ENCODE data around the gene APLF.

APLF gene

DNA sequence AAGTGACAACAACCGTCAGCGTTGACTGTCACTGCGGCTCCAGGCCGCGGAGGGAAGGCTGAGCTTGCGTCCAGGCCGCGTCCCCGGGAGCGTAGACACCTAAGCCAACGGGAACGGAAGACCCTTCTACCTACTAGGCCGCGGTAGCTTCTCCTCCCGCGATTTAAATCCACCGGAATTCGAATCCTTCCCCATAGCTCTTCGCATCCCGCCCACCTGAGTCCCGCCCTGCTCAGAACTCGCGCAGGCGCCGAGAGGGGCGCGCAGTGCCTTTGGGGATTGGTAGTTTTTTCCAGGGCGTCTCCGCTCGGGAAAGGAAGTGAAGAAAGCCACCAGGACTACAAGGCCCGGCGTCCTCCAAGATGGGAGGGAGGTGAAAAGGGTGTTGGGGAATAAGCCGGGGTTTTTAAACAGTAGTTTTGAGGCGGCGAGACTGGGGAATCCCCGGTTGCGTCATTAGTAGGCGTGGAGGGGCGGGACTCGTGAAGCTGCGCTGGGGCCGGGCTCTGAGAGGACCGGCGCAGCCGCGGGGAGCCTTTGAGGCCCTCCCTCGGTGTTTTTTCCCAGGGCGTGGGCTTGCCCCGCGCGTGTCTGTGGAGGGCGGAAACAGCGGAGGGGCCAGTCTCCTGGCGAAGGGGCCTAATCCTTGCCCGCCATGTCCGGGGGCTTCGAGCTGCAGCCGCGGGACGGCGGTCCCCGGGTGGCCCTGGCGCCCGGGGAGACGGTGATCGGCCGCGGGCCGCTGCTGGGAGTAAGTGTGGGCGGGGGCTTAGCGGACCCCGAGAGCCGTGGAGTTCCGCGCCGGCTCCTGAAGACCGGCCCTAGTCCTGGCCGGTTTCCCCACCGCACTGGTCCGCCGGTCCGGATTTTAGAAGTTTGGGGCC lies at the start of gene APLF, which contains the start of gene FBXO48:
Gene APLF (plus strand): TSS at position 509 of the 884 bp plus-strand sequence. CDS start 147 bp downstream, at position 656.
Gene FBXO48 (minus strand): TSS at position 218 of the 884 bp plus-strand sequence. CDS start 2,149 bp downstream, outside the sequence.
- DNase-seq, result peak; percentile 99

- no peak for DNase-seq
Measured at GRCh38 chr2:68417926-68418325, 49.5 kb upstream of the APLF start.

DNA sequence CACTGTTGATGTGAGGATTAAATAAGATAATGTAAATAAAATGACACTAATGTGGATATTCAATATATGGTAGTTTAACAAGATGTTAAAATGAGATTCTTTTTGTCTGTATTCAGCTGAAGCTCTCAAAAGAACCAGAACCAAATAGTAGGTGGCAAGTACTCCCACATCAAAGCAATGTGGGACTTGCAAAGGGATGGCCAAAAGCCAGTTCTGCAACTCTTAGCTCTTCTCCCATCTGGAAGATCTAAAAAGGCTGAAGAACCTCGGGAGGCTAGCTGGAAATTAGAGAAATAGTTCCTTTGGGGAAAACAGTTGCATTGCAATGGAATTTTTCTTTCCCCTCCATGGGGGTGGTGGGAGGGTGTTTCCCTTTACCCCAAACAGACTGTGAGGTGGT lies 49.0 kb upstream of the APLF start:
- DNase-seq, result no peak

- no peak for DNase-seq
Measured at GRCh38 chr2:68418855-68419254, 48.5 kb upstream of the APLF start.

DNA sequence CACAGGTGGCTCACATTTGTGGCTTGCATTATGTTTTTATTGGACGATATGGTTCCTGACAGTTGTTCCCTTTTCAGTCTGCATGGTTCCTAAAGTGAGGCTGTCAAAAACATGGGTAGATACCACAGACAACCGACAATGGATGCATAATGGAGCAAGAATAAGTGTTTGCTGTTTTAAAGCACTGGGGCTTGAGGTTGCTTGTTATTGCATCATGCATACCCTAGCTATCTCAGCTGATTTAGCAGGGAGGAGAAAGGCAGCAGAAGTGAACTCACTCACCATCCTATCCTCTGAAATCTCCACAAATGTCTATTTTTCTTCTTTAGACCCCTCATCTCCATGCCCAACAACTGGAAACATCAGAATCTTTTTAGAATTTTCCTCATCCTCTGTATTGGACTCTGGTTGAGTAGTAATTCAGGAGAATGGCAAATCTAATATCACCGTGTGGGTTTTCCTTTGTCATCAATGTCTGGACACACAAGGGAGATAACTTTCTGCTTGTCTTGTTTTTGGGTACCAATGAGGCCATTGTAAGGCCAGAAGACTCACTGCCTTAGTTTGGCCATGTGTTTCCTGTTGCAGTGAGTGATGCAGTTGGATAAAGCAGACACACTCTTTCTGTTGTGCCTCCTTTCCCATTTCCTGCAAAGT lies 47.0 kb upstream of the APLF start:
- no peak for DNase-seq

- DNase-seq, result no peak
Measured at GRCh38 chr2:68423966-68424650, 43.3 kb upstream of the APLF start.

DNA sequence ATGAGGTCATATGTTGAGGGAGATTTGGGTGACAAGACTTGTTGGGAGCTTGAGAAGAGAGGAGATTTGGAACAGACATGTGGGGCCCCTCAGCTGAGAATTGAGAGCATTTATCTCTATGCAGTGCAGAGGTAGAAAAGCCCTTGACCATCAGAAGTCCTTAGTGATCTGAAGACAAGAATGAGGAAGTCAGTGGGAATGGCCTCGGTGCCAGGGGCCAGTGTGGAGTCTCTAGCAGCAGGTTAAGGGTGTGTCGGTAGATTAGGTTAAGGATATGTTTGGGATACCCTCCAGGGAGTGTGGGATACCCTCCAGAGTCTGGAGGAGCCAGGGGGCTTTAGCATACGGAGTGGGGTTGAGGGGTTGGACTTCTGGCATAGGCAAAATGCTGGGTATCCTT lies 41.9 kb upstream of the APLF start:
- no peak for DNase-seq

DNA sequence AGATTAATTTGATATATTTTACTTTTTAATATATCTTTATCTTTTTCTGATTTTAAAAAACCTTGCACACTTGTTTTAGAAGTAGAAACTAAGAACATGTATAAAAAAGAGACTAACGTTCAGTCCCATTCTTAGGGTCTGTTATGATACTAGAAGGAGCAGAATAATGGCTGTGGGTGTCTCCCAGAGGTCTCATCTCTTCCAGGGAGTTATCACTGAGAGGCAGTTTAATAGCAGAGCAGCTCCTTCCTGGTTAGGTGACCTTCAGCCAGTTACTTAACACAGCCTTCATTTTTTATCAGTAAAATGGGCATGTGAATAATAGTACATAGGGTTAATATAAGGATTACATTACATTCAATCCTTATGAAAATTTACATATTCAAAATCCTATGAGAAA lies 40.9 kb upstream of the APLF start:
- DNase-seq, result peak in 1 of 2 experiments; percentile 9

GRCh38 chr2:68426848-68427579 lies 40.4 kb upstream of the APLF start:
- no peak for DNase-seq

DNA sequence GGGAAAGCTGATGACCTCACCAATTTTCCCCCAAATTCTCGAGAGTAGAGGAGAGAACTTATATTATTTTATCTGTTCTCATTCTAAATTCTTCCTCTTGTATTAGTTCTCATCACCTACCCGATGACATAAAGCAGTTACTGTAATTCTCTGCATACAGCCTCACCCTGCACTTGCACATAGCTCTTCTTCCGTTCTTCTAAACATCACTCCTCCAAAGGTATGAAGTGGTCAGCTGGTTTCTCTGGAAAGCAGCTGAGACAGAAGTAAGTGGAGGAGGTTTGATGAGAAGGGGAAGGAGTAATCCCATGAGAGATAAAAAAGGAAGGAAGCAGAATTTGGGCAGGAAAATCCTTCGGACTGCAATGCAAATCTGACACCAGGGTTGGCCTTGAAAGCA lies 39.3 kb upstream of the APLF start:
- no peak for DNase-seq

DNA sequence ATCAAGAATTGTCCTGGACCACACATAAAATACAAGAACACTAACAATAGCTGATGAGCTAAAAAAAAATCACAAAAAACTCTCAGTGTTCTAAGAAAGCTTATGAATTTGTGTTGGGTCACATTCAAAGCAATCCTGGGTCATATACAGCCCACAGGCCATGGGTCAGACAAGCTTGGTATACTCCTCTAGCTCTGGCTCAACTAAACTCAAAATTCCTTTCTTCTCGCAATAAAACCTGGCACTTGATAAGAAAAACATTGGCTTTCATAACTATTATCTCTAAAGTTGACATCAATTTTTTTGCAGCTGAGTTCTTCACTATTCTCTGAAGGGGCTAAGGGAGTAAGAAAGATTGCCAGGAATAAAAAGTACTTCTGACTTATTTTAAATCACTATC lies 38.6 kb upstream of the APLF start:
- DNase-seq, result no peak

GRCh38 chr2:68429311-68429826 lies 38.0 kb upstream of the APLF start:
- no peak for DNase-seq

DNA sequence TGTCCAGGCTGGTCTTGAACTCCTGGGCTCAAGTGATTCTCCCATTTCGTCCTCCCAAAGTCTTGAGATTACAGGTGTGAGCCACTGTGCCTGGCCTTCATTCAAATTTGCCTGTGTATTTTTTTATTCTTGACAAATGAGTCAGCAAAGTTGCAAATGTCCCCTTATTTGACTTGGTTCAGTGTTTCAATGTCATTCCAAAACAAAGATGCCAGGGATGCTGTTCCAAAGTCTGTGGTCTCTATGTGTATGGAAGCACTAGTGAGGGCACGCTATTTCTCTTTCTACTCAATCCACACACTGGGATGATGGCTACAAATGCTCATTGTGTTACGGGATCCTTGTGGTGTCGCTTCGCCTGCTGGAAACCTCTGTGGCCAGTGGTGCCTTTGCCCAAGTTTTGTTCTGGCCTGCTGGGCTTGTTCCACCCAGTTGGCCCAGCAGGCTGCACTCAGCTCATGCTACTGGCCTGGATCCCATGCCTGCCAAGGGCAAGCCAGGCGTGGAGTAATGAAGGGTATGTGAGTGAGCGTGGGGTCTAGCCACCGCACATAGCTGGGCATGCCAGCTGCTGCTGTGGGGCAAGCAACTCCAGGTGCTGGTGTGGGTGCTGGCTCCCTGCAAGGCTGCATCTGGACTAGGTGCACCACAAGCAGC lies 35.9 kb upstream of the APLF start:
- DNase-seq, result no peak

DNA sequence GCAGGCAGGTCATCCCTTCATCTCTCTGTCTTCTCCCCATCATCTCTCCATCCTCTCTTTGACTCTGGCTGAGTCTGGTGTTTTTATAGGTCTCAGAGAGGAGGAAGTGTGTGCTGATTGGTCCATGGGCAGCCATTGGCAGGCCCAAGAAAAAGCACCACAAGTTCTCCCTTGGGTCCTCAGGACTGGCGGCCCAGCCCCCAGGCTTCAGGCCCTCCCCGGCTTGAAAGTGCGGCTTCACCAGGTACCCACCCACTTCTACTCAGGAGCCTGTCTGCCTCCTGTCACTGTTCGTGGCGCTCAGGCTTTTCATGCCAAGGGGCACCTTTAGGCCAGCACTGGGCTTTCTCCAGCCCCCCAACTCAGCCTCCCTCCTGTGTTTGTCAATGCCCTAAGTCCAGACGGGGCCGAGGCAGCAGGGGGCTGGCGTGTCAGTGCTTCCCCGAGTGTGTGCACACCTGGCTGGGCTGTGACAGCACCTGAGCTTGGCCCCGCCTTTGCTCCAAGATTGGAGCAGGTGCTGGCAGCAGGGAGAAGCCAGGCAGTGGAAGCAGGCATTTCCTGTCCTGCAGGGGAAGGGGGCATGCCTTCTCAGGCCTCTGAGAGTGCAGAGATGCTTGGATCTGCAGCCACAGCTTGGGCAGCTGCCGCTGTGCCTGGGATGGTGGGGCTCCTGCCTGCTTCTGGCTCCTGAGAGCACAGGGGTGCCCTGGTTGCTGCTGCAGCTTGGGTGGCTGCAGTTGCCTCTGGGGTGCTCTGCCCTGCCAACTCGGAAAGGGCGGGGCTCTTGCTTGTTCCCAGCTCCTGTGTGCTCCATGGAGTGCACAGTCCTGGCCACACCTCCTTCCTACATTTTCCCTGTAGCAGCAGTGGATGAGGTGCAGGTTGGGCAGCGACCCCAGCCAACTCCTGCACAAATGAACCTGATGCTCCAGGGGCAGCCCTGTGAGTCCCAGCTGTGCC lies 34.4 kb upstream of the APLF start:
- DNase-seq, result no peak

GRCh38 chr2:68434981-68435380 lies 32.4 kb upstream of the APLF start:
- DNase-seq, result no peak

- DNase-seq, result no peak
Measured at GRCh38 chr2:68435615-68436014, 31.8 kb upstream of the APLF start.

- DNase-seq, result no peak
Measured at GRCh38 chr2:68436270-68436669, 31.1 kb upstream of the APLF start.

DNA sequence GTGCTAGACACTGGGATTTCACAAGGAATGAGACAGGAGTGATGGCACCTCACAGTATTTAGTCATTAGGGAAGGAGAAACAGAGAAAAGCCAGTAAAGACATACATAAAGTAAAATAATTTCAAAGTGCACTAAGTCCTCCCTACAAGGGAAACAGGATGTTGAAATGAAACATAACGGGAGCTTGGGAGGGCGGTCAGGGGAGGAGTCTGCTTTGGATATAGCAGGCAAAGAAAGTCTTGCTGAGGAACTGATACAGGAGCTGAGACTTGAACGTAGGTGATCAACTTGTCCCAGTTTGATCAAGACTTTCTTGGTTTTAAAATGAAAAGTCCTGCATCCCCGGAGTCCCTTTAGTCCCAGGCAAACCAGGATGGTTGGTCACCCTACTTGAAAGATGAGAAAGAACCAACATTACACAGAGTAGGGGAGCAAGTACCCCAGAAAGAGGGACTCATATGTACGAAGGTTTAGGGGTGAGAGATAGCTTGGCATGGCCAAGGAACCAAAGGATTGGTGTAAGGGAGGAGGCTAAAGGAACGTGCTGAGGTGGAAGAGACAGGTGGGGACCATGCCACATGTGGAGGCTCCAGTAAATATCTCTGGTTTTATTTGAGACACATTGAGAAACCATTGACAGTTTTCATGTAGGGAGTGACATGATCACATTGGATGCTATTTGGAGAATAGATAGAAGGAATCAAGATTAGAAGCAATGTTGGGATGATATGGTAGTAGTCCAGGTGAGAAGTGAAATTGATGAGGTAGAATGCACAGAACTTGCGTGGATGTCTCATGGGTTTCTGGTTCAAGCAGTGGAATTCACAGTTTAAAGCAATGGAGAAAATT lies 28.7 kb upstream of the APLF start:
- DNase-seq, result no peak

DNA sequence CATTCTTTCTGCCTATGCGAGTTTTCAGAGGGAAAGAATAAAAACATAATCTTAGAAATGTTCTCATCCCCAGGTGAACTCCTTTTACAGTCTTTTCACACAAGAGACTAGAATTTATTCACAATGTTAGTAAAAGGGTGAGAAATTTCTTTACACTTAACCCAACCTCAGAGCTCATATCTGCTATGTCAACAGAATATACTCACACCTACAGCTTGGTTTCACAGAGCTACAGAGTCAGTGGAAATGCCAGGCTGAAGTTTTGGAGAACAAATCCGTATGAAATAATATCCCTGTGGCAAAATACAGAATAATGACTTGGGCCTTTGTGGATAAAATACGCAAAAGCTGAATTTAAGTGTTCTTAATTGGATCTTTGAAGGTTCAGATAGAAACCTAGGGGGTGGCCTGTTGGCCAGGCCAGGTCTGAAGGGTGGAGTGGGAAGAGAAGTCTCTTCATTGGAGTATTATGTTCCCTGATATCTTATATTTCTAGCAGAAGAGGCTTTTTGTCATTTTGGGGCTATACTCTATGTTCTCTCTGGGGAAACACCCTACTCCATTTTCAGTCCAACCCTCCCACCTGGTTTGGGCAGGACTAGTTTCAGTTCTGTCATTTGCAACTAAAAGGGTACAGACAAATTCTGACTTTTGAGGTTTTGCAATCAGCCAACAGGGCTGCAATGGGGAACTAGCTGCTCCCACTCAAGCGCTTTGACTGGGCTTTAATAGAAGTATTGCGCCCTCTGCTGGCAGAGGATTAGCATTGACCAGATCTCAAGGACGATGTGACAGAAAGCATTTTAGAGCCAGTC lies 26.0 kb upstream of the APLF start:
- DNase-seq, result peak; percentile 87 to 96

All from NCI-H526 (cell line).